Fibroblast of upper back skin (primary cell): ENCODE data around the gene ZNF320.
"Not testable (repeated sequence)": the region's sequence is repeated elsewhere in the genome, so short reads cannot be mapped to it uniquely, and the experiment has no call there.

Experiments
- DNase-seq: peaks from one replicate; pipeline ENCODE4 v3.0.0-alpha.2; 2013

Gene ZNF320

GRCh38 chr19:52897138-52897935, at the start of gene ZNF320:
ZNF320 (minus strand) TSS chr19:52897635; CDS start chr19:52890255, 7,380 bp downstream.
- peak; percentile 92 for DNase-seq

- no peak for DNase-seq
These were observed 49.2 kb upstream of the ZNF320 start for GRCh38 chr19:52946322-52947310.

- no peak for DNase-seq
These were observed 48.4 kb upstream of the ZNF320 start for GRCh38 chr19:52945652-52946321.

GRCh38 chr19:52944703-52945493, 47.5 kb upstream of the ZNF320 start:
- not testable (repeated sequence) for DNase-seq

DNA sequence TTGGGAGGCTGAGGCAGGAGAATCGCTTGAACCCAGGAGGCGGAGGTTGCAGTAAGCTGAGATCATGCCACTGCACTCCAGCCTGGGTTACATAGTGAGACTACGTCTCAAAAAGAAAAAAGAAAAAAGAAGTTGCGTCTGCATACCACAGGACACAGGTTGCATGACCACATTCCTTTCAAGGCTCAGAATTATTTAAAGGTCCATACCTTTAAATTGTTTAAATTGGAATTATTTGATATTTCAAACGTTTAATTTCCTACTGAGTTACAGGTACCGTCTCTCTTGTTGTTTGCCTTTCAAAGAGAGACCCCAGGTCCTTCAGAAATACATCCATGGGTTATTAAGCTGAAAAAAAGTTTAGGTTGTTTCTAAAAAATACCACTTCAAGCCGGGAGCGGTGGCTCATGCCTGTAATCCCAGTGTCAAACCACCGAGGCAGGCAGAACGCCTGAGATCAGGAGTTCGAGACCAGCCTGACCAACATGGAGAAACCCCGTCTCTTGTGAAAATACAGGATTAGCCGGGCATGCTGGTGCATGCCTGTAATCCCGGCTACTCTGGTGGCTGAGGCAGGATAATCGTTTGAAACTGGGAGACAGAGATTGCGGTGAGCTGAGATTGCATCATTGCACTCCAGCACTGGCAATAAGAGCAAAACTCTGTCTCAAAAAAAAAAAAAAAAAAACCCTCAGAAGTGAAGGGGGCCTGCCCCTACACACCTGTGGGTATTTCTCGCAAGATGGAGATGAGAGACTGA, 46.6 kb upstream of the ZNF320 start:
- no peak for DNase-seq

DNA sequence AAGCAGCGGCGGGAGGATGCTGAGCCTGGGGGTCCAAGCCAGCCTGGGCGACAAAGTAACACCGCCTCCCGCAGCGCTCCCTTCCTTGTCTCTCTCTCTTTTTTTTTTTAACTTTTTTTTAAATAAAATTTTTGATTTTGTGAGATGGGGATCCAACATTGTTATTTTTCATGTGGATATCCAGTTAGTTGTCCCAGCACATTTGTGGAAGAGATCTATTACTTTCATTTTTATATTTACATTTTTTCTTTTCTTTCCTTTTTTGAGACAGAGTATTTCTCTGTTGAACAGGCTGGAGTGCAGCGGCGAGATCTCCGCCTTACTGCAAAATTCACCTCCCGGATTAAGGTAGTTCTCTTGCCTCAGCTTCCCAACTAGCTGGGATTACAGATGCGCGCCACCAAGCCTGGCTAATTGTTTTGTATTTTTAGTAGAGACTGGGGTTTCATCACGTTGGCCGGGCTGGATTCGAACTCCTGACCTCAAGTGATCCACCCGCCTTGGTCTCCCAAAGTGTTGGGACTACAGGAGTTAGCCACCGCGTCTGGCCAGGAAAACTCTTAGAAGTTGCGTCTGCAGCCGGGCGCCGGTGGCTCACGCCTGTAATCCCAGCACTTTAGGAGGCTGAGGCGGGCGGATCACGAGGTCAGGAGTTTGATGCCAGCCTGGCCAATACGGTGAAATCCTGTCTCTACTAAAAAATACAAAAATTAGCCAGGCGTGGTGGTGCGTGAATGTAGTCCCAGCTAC, 45.9 kb upstream of the ZNF320 start:
- no peak for DNase-seq

GRCh38 chr19:52942386-52943133, 45.1 kb upstream of the ZNF320 start:
- peak; percentile 81 for DNase-seq

DNA sequence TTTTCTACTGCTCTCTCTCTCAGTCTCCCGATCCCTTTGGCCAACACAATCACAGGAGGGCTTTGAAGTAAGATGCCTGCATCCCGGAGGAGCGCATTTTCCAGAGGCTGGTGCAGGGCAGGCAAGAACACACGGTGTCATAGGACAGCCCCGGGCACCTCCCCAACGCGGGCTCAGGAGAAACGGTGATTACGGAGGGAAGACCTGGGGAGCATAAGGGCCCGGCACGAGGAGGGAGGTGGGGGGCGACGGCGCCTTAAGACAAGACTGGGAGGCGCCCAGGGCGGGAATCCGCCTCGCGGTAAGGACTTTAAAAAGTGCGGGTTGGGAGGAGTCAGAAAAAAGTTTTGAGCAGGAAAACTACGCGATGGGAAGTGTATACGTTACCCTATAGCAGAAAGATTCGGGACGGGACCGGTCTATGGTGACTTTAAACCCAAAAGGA, 44.5 kb upstream of the ZNF320 start:
- DNase-seq, result peak; percentile 14

DNA sequence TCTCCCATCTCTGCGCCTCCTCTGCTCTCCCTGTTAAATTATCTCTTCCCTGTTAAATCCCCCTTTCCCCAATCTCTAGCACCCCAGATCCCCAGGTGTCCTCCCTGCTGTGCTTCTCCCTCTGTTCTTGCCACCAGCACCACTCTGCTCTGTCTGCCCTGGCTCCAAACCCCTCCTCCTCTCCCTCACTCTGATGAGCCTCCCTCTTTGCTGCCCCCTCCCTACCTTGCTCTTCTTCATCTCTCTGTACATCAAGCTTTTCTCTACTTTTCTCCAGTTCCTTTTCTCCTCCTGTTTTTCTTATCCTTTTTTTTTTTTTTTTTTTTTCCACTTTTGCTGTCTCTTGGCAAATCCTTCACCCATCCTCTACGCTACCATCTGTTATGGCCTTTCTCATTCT, 44.1 kb upstream of the ZNF320 start:
- not testable (repeated sequence) for DNase-seq

DNA sequence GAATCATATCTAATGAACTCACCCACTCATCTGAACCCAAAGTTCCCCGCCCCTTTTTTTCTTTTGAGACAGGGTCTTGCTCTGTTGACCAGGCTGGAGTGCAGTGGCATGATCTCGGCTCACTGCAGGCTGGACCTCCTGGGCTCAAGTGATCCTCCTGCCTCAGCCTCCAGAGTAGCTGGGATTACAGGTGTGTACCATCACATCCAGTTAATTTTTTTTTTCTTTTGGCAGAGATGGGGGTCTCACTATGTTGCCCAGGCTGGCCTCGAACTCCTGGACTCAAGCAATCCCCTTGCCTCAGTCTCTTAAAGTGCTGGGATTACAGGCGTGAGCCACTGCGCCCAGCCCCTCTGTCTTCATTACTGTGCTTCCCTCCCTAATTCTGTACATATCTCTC, 43.5 kb upstream of the ZNF320 start:
- DNase-seq, result not testable (repeated sequence)

DNA sequence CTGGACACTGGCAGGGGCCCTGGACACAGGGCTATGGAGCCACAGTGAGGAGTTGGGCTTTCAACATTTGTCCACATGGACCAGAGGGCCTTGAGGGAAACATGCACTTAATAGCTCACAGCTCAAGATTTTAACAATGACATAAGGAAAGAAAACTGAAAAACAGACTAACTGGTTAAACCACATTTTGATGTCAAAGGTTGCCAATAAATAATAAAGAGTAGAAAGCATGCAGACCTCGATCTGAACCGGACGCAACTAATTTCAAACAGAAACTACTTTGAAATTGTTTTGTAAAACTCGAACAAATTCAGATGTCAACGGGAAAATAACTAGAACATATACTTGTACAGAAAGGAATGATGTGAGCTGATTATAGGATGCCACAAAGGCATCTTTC, 41.3 kb upstream of the ZNF320 start:
- no peak for DNase-seq

GRCh38 chr19:52936954-52937325, 39.5 kb upstream of the ZNF320 start:
- no peak for DNase-seq

GRCh38 chr19:52936151-52936953, 38.9 kb upstream of the ZNF320 start:
- no peak for DNase-seq

GRCh38 chr19:52935434-52935833, 38.0 kb upstream of the ZNF320 start:
- no peak for DNase-seq

DNA sequence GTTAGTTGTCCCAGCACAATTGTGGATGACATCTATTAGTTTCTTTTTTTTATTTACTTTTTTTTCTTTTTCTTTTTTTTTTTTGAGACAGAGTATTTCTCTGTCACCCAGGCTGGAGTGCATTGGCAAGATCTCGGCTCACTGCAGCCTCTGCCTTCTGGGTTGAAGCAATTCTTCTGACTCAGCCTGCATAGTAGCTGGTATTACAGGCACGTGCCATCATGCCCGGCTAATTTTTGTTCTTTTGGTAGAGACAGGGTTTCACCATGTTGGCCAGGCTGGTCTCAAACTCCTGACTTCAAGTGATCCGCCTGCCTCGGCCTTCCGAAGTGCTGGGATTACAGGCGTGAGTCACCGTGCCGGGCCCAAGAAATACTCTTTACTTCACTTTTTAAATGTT, 27.2 kb upstream of the ZNF320 start:
- DNase-seq, result not testable (repeated sequence)

- DNase-seq, result no peak
These were observed 26.6 kb upstream of the ZNF320 start for GRCh38 chr19:52923778-52924593.

- peak; percentile 73 for DNase-seq
These were observed 25.7 kb upstream of the ZNF320 start, which contains the start of gene ZNF888 for GRCh38 chr19:52922841-52923777. ZNF888 (minus strand) TSS chr19:52923428; CDS start chr19:52917873, 5,555 bp downstream.
